Liver (tissue), 3 donors: ENCODE measurements around the gene RBM34.

ENCODE experiments used
- ATF3 ChIP-seq: IDR thresholded peaks from 2 replicates; pipeline ENCODE4 v1.6.1; 2016; ENCODE audit warnings: antibody characterized with exemption
- CTCF ChIP-seq: fragments of 150-350 bp; IDR thresholded peaks from 2 replicates; pipeline ENCODE4 v1.5.1; 2017; ENCODE audit warnings: improper control_type of control experiment, low read depth, low read length; ENCODE audit not compliant: missing input control
- JUND ChIP-seq, 2 donors: IDR thresholded peaks; 2 replicates each; pipeline ENCODE4 v1.6.1; 2016; ENCODE audit warnings: antibody characterized with exemption in 2 of 2
- REST ChIP-seq: IDR thresholded peaks from 2 replicates; pipeline ENCODE4 v1.6.1; 2016; ENCODE audit warnings: antibody characterized with exemption, mild to moderate bottlenecking
- RXRA ChIP-seq, 2 donors: IDR thresholded peaks; 2 replicates each; pipeline ENCODE4 v1.6.1; 2017 to 2018; ENCODE audit warnings: antibody characterized with exemption in 2 of 2, mild to moderate bottlenecking in 1 of 2
- YY1 ChIP-seq: IDR thresholded peaks from 2 replicates; pipeline ENCODE4 v1.6.1; 2016; ENCODE audit warnings: antibody characterized with exemption, mild to moderate bottlenecking
- donor health status: healthy.
- donor health status: healthy.

GRCh38 chr1:235113183-235113917 lies 47.7 kb downstream of the RBM34 start:
- no peak for TF ChIP-seq CTCF
- no peak for TF ChIP-seq RXRA (IDR thresholded peaks at IDR 0.05)
- no peak for TF ChIP-seq ATF3
- TF ChIP-seq YY1 = no peak
- no peak for TF ChIP-seq REST
- no peak for TF ChIP-seq JUND (IDR thresholded peaks at IDR 0.05)
